Chondrocyte (in vitro differentiated cells): ENCODE data around the gene GAK. TPM values are rescaled to one million over a fixed set of nuclear protein-coding genes. Genes with fewer than 3 reads are reported as not detected.
A peak's percentile ranks its signal among the peaks of the same experiment; 100 is the strongest.
"Not testable (repeated sequence)": the region's sequence is repeated elsewhere in the genome, so short reads cannot be mapped to it uniquely, and the experiment has no call there.

Source experiments
- DNase-seq: peaks from one replicate; pipeline ENCODE4 v3.0.0; 2021; ENCODE audit warnings: mixed read lengths, low spot score
- H3K27ac Mint-ChIP-seq: one replicate; pipeline ENCODE4 v1.8.0; 2021; ENCODE audit warnings: mild to moderate bottlenecking, moderate library complexity, mixed read lengths; ENCODE audit not compliant: unreplicated experiment
- H3K27me3 Mint-ChIP-seq: 2 replicates; pipeline ENCODE4 v1.8.0; 2021; ENCODE audit warnings: low read depth, mixed read lengths
- H3K36me3 Mint-ChIP-seq: 2 replicates; pipeline ENCODE4 v1.8.0; 2021; ENCODE audit warnings: low read depth, mixed read lengths
- H3K4me1 Mint-ChIP-seq: 2 replicates; pipeline ENCODE4 v1.8.0; 2021; ENCODE audit warnings: low read depth, mild to moderate bottlenecking, mixed read lengths
- H3K4me3 Mint-ChIP-seq: one replicate; pipeline ENCODE4 v1.8.0; 2021; ENCODE audit warnings: mild to moderate bottlenecking, moderate library complexity, mixed read lengths; ENCODE audit not compliant: unreplicated experiment
- H3K9me3 Mint-ChIP-seq: 2 replicates; pipeline ENCODE4 v1.8.0; 2021; ENCODE audit warnings: low read depth, mixed read lengths
- CTCF ChIP-seq: fragments of 200-600 bp; sonication (generic); IDR thresholded peaks from 2 replicates; pipeline ENCODE4 v1.5.0; 2021; ENCODE audit warnings: antibody characterized with exemption, mild to moderate bottlenecking, moderate library complexity
- total RNA-seq: library from RNA; stranded (reverse); gene quantifications from 3 replicates; pipeline ENCODE4 v1.2.1, GENCODE V29; 2021

Gene GAK
- total RNA-seq, 1 donor from 2014 or later, result 61.4 TPM

- H3K4me3 Mint-ChIP-seq, result no peak overlapping the region
- TF ChIP-seq CTCF, result no peak
- peaks cover 30% of the 10 kb centered on the region for H3K4me1 Mint-ChIP-seq
- no peaks in the 10 kb centered on the region for H3K36me3 Mint-ChIP-seq
- no peak overlapping the region for H3K27ac Mint-ChIP-seq
- H3K27me3 Mint-ChIP-seq, result no peaks in the 10 kb centered on the region
- no peak for DNase-seq
- H3K9me3 Mint-ChIP-seq, result no peaks in the 10 kb centered on the region
Measured at GRCh38 chr4:925171-925570, 6.9 kb downstream of the GAK start.

GRCh38 chr4:924107-925096, 7.7 kb downstream of the GAK start:
- Mint-ChIP-seq H3K4me1 (peaks cover 25% of the 10 kb centered on the region), H3K27ac (peak overlapping the region; percentile 54)

GRCh38 chr4:921830-922331, 10.2 kb downstream of the GAK start:
- Mint-ChIP-seq H3K9me3 (peaks cover 5% of the 10 kb centered on the region), H3K4me3 (no peak overlapping the region), H3K36me3 (peaks cover 2% of the 10 kb centered on the region), H3K27ac (no peak overlapping the region), H3K27me3 (no peaks in the 10 kb centered on the region), H3K4me1 (peaks cover 21% of the 10 kb centered on the region)
- TF ChIP-seq CTCF, result no peak
- no peak for DNase-seq

More at GRCh38 chr4:924107-925096, 7.7 kb downstream of the GAK start:
- no peak for DNase-seq
- Mint-ChIP-seq H3K9me3 (no peaks in the 10 kb centered on the region), H3K4me3 (no peak overlapping the region), H3K36me3 (no peaks in the 10 kb centered on the region), H3K27me3 (no peaks in the 10 kb centered on the region)
- TF ChIP-seq CTCF, result no peak

GRCh38 chr4:919004-919680, 13.0 kb downstream of the GAK start:
- not testable (repeated sequence) for H3K9me3 Mint-ChIP-seq, H3K4me3 Mint-ChIP-seq, DNase-seq, H3K27me3 Mint-ChIP-seq, H3K36me3 Mint-ChIP-seq, H3K27ac Mint-ChIP-seq
- H3K4me1 Mint-ChIP-seq, result peaks cover 16% of the 10 kb centered on the region

- H3K27me3 Mint-ChIP-seq, DNase-seq, H3K4me3 Mint-ChIP-seq, H3K36me3 Mint-ChIP-seq, H3K9me3 Mint-ChIP-seq, H3K27ac Mint-ChIP-seq: not testable (repeated sequence)
- peaks cover 16% of the 10 kb centered on the region for H3K4me1 Mint-ChIP-seq
Measured at GRCh38 chr4:918591-918990, 13.5 kb downstream of the GAK start.

- no peaks in the 10 kb centered on the region for H3K27me3 Mint-ChIP-seq
- no peak for DNase-seq
- no peak for TF ChIP-seq CTCF
- H3K27ac Mint-ChIP-seq, result no peak overlapping the region
- H3K4me3 Mint-ChIP-seq, result no peak overlapping the region
- H3K4me1 Mint-ChIP-seq, result peaks cover 16% of the 10 kb centered on the region
- peaks cover 5% of the 10 kb centered on the region for H3K9me3 Mint-ChIP-seq
- H3K36me3 Mint-ChIP-seq, result peaks cover 2% of the 10 kb centered on the region
Measured at GRCh38 chr4:917992-918391, 14.1 kb downstream of the GAK start.
